ENCODE measurements around the gene BCL6. TPM values are rescaled to one million over a fixed set of nuclear protein-coding genes. Genes with fewer than 3 reads are reported as not detected.

The BCL6 gene
- total and polyA plus RNA-seq, 2 experiments from 2014 or later, result 2.6 to 5.9 TPM

GRCh38 chr3:187734841-187735240, 10.4 kb downstream of the BCL6 start (continued):
- no peak for TF ChIP-seq REST (IDR thresholded peaks at IDR 0.05; ENCODE audit: unreplicated experiment)

GRCh38 chr3:187733371-187733770, 11.9 kb downstream of the BCL6 start:
- Histone ChIP-seq H3F3A (replicated peaks; ENCODE audit: low read depth) (no peaks in the 10 kb centered on the region), H3K4me3 (no peak overlapping the region), H3K4me1 (ENCODE audit: insufficient read depth) (peaks cover 16% of the 10 kb centered on the region), H3K79me2 (replicated peaks; ENCODE audit: insufficient read depth) (no peaks in the 10 kb centered on the region), H3K36me3 (ENCODE audit: insufficient read depth) (no peaks in the 10 kb centered on the region), H2AFZ (no peak overlapping the region), H3K4me2 (no peak overlapping the region), H3K27ac (ENCODE audit: low read depth) (no peak overlapping the region), H3K9me2 (ENCODE audit: insufficient read depth) (no peaks in the 10 kb centered on the region), H3K27me3 (ENCODE audit: insufficient read depth) (peaks cover 26% of the 10 kb centered on the region), H4K20me1 (replicated peaks; ENCODE audit: insufficient read depth) (no peaks in the 10 kb centered on the region)
- Mint-ChIP-seq H3K27ac (no peak overlapping the region), H3K27me3 (ENCODE audit: insufficient read depth, low read depth, poor library complexity) (peaks cover 18% of the 10 kb centered on the region), H3K4me3 (no peak overlapping the region), H3K9me3 (no peaks in the 10 kb centered on the region), H3K4me1 (peaks cover 19% of the 10 kb centered on the region), H3K36me3 (ENCODE audit: low read depth) (peaks cover 20% of the 10 kb centered on the region; the same call in 2 of the 3 replicates)
- ATAC-seq, result no peak
- DNase-seq (ENCODE audit: low spot score), result no peak
- TF ChIP-seq ZNF114 (CRISPR knock-in tag; IDR thresholded peaks at IDR 0.05) (no peak), CREB1 (CRISPR knock-in tag; IDR thresholded peaks at IDR 0.05; ENCODE audit: low read depth) (no peak), NANOG (IDR thresholded peaks at IDR 0.05; ENCODE audit: borderline replicate concordance) (no peak), EZH2phosphoT487 (IDR thresholded peaks at IDR 0.05; ENCODE audit: unreplicated experiment) (no peak), POLR2AphosphoS5 (IDR thresholded peaks at IDR 0.05; ENCODE audit: low read depth) (no peak), ZNF462 (CRISPR knock-in tag; IDR thresholded peaks at IDR 0.05) (no peak), ETS1 (IDR thresholded peaks at IDR 0.05) (no peak), CTCF (conservative IDR thresholded peaks at IDR 0.05; ENCODE audit: low read depth in 2 of 2) (no peak), REST (IDR thresholded peaks at IDR 0.05; ENCODE audit: unreplicated experiment) (no peak)
